ENCODE data around the gene SH3BGR. TPM values are rescaled to one million over a fixed set of nuclear protein-coding genes. Genes with fewer than 3 reads are reported as not detected.

SH3BGR gene
- total RNA-seq, 1 experiment from 2014 or later, result 3.2 TPM

- Mint-ChIP-seq H3K27ac (ENCODE audit: unreplicated experiment) (no peak overlapping the region), H3K4me3 (ENCODE audit: low read depth, unreplicated experiment) (no peak overlapping the region), H3K4me1 (ENCODE audit: low read depth, unreplicated experiment) (no peaks in the 10 kb centered on the region), H3K9me3 (ENCODE audit: low read depth, unreplicated experiment) (no peaks in the 10 kb centered on the region), H3K27me3 (ENCODE audit: unreplicated experiment) (no peaks in the 10 kb centered on the region), H3K36me3 (ENCODE audit: insufficient read depth, unreplicated experiment) (no peaks in the 10 kb centered on the region)
- BruUV-seq (replicated peaks), result no TSS peak
- CTCF ChIA-PET, result no interaction called here
- intact Hi-C loops (cut with micrococcal nuclease; ENCODE audit: unreplicated experiment), result no loop called here
- no peak for TF ChIP-seq CTCF (IDR thresholded peaks at IDR 0.05; ENCODE audit: unreplicated experiment)
- DNase-seq, result no peak
Measured at GRCh38 chr21:39429445-39429844, 22.3 kb upstream of the SH3BGR start.

- CTCF ChIA-PET, result no interaction called here
Measured at GRCh38 chr21:39430016-39430415, 21.8 kb upstream of the SH3BGR start.

GRCh38 chr21:39430457-39430856 is 21.3 kb upstream of the SH3BGR start:
- BruUV-seq (replicated peaks), result no TSS peak
- Mint-ChIP-seq H3K4me3 (ENCODE audit: low read depth, unreplicated experiment) (no peak overlapping the region), H3K36me3 (ENCODE audit: insufficient read depth, unreplicated experiment) (no peaks in the 10 kb centered on the region)

More at GRCh38 chr21:39430016-39430415, 21.8 kb upstream of the SH3BGR start:
- H3K4me3 Mint-ChIP-seq (ENCODE audit: low read depth, unreplicated experiment), result no peak overlapping the region
- H3K36me3 Mint-ChIP-seq (ENCODE audit: insufficient read depth, unreplicated experiment), result no peaks in the 10 kb centered on the region
- no peaks in the 10 kb centered on the region for H3K9me3 Mint-ChIP-seq (ENCODE audit: low read depth, unreplicated experiment)
- no peak for DNase-seq
- no peak overlapping the region for H3K27ac Mint-ChIP-seq (ENCODE audit: unreplicated experiment)
- no TSS peak for BruUV-seq (replicated peaks)
- TF ChIP-seq CTCF (IDR thresholded peaks at IDR 0.05; ENCODE audit: unreplicated experiment), result no peak
- no peaks in the 10 kb centered on the region for H3K4me1 Mint-ChIP-seq (ENCODE audit: low read depth, unreplicated experiment)
- intact Hi-C loops (cut with micrococcal nuclease; ENCODE audit: unreplicated experiment), result no loop called here
- no peaks in the 10 kb centered on the region for H3K27me3 Mint-ChIP-seq (ENCODE audit: unreplicated experiment)

GRCh38 chr21:39430954-39431353 is 20.8 kb upstream of the SH3BGR start:
- intact Hi-C loops (cut with micrococcal nuclease; ENCODE audit: unreplicated experiment), result no loop called here
- no peaks in the 10 kb centered on the region for H3K4me1 Mint-ChIP-seq (ENCODE audit: low read depth, unreplicated experiment)
- no peaks in the 10 kb centered on the region for H3K27me3 Mint-ChIP-seq (ENCODE audit: unreplicated experiment)
- no peak for DNase-seq
- H3K9me3 Mint-ChIP-seq (ENCODE audit: low read depth, unreplicated experiment), result no peaks in the 10 kb centered on the region
- no peak for TF ChIP-seq CTCF (IDR thresholded peaks at IDR 0.05; ENCODE audit: unreplicated experiment)
- no peak overlapping the region for H3K4me3 Mint-ChIP-seq (ENCODE audit: low read depth, unreplicated experiment)
- BruUV-seq (replicated peaks), result no TSS peak
- CTCF ChIA-PET, result no interaction called here
- H3K36me3 Mint-ChIP-seq (ENCODE audit: insufficient read depth, unreplicated experiment), result no peaks in the 10 kb centered on the region
- H3K27ac Mint-ChIP-seq (ENCODE audit: unreplicated experiment), result no peak overlapping the region

More at GRCh38 chr21:39430457-39430856, 21.3 kb upstream of the SH3BGR start:
- intact Hi-C loops (cut with micrococcal nuclease; ENCODE audit: unreplicated experiment), result no loop called here
- DNase-seq, result no peak
- H3K9me3 Mint-ChIP-seq (ENCODE audit: low read depth, unreplicated experiment), result no peaks in the 10 kb centered on the region
- no peak for TF ChIP-seq CTCF (IDR thresholded peaks at IDR 0.05; ENCODE audit: unreplicated experiment)
- CTCF ChIA-PET, result no interaction called here
- no peak overlapping the region for H3K27ac Mint-ChIP-seq (ENCODE audit: unreplicated experiment)
- H3K27me3 Mint-ChIP-seq (ENCODE audit: unreplicated experiment), result no peaks in the 10 kb centered on the region
- H3K4me1 Mint-ChIP-seq (ENCODE audit: low read depth, unreplicated experiment), result no peaks in the 10 kb centered on the region
